Tibial nerve (tissue), 4 donors: ENCODE measurements around the gene WDPCP.

Experiments used
- CTCF ChIP-seq, 5 experiments: fragments of 200-600 bp in 3 of 5; fragments of 450-650 bp in 2 of 5; sonication (generic) in 3 of 5; IDR thresholded peaks; one replicate each; pipeline ENCODE4 v1.5.1; 2016 to 2019; ENCODE audit warnings: antibody characterized with exemption in 5 of 5, mild to moderate bottlenecking in 3 of 5, moderate library complexity in 2 of 5
- EP300 ChIP-seq, 2 donors: sonication (generic); formaldehyde crosslinking; IDR thresholded peaks; one replicate each; pipeline ENCODE4 v1.6.1; 2017; ENCODE audit warnings: antibody characterized with exemption in 2 of 2, mild to moderate bottlenecking in 1 of 2
- POLR2A ChIP-seq, 2 donors: fragments of 450-650 bp; IDR thresholded peaks; one replicate each; pipeline ENCODE4 v1.6.1; 2017; ENCODE audit warnings: antibody characterized with exemption in 2 of 2, mild to moderate bottlenecking in 2 of 2, moderate library complexity in 2 of 2

GRCh38 chr2:63571291-63571690 is 17.0 kb downstream of the WDPCP start:
- TF ChIP-seq CTCF (IDR thresholded peaks at IDR 0.05) (no peak), EP300 (IDR thresholded peaks at IDR 0.05) (no peak), POLR2A (IDR thresholded peaks at IDR 0.05) (no peak)
